HG03060 (cell line): Measurements from ENCODE around the gene VPS26C.

Experiments
- ATAC-seq: cut with Tn5 transposase; IDR thresholded peaks from one replicate; pipeline ENCODE4 v1.9.1; 2021; ENCODE audit warnings: low read depth, moderate number of reproducible peaks; ENCODE audit not compliant: unreplicated experiment

Gene VPS26C

DNA sequence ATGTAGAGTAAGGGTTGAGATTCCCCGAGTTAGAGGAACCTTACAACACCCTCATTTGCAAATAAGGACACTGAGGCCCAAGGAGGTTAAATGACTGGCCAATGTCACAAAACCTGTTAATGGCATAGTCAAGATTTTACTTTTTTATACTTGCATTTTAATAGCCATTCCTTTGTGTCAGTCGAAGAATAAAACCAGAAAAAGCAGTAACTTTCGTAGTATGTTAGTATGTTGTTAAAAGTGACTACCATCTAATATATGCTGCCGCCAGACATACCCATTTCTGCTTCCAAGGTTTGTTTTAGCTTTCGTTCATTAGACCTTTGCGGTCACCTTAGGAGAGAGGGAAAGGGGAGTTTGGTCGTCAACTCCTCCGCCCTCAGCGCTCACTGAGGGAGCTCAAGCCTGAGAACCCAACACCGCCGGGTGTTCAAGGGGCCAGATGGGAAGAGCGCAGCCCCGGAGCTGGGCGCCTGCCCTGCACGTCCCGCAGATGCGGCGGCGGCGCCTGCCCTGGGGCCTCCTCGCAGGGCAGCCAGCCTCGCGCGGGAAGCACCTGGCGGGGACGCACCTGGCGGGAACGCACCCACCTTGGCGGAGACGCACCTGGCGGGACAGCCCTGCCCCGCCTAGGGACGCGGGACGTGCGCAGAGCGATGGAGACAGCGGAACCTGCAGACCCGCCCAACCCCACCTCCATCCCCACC lies 466 bp downstream of the VPS26C start:
- ATAC-seq: no peak

DNA sequence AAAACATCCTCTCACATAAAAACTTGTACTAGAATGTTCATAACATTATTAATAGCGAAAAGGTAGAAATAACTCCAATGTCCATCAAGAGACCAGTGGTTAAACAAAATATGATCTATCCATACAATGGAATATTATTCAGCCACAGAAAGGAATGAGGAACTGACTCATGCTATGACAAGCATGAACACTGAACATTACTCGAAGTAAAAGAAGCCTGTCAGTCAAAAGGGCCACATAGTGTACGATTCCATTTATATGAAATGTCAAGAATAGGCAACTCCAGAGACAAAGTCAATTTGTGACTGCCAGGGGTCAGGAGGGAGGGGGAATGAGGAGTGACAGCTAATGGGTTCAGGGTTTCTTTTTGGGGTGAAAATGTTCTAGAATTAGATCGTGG lies 2.3 kb downstream of the VPS26C start:
- no peak for ATAC-seq

DNA sequence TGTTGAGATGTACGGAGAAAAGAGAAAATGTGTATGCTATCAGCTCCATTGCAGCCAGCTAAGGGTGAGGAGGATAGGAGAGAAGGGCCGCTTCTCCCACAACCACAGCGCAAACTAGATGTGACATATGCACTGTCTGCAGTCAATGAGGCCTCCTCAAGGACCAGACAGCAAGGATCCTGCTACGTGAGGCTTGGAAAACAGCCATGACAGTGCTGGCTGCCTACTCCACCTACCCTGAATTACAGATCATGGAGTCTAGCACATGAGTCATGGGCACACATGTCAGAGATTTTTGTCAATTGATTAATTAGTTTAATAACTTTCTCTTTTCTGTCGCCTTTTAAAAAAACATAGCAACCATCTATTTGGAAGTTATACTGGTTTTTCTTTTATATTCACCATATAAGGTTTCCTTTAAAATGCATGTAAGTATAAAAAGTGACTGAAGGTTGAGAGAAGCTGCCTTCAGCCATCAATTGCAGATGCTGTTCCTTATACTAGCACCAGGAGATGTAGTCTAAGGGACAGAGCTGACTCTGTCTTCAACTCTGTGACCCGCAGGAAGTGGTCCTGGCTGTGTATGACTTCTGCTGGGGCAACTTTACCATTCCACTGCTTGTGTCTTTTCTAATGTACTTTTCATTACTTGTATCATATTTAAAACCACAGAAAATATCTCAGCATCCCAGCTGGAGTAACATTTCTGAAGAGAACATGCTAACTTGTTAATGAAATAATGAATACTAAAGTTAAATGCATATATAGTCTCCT lies 3.1 kb downstream of the VPS26C start:
- ATAC-seq: no peak

DNA sequence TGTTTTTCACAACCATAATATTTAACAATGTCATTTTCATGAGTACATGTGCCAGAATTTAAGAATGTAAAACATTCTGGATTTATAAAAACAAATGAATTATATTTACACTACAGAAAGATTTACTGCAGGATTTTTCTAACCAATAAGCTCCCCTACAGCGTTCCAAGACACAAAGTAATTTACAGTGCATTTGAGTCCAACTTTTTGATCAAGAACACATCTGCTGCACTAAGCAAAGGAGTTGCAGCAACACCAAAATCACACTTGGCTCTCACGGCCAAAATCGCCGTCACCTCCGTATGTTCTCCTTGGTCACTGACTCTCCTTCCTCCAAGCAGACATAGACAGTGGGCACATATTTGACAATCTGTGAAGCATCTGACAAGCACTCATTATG lies 7.7 kb downstream of the VPS26C start:
- no peak for ATAC-seq

DNA sequence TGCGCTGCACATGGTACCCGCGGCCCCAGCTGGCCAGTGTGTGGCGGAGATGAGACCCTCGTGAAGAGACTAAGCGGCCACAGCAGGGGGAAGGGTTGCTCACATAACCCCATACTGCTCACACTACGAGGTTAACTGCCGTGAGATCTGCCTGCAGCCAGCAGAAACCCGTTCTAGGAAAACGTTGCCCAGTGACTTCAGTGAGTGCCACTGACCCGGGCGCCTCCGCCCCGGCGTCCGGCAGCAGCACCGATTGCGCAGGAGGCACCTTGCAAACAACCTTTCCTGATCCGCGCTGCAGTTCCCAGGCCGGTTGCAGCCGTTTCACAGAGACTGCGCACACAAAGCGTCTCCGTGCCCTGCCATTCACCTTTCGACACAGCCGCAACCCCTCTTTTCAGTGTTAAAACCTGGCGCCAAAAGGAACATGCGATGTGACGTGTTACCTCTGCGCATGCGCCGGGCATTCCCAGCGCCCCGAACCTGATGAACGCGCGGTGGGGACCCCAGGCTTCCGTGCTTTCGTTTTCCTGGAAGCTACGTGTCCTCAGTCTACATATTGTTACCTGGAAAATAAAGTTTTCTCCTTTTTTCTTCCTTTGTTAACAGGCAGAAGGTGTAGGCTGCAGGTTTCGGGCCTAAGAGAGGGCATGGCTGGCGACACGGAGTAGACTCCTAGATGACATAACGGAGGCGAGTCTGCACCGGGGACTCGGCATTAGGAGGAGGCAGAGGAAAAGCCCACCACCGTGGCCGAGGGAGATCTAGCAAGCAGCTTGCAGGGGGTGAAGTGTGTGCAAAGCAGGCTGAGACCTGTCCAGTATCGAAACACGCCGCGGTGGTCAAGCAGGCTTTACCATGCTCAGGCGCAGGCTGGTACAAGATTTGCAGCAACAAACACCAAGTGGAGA lies 8.9 kb downstream of the VPS26C start:
- peak; percentile 56 for ATAC-seq

DNA sequence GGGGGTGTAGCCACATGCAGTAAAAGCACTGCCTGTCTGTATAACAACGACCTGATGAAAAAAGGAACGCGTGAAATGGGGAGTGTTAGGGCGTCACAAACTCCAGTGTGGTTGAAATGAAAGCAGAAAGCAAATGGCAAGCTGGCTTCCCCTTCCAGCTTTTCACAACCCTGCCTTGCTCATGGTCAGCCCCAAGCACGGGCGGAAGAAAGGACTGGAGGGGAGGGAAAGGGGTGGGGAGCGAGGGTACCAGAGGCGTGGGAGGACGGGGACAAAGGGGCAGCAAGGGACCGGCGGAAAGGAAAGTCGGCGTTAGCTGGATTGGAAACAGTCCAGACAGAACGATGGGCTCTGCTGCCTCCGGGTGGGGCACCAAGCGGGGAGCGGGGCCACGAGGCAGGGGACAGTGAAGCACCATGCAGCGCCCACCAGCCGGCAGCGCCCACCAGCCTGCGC lies 9.6 kb downstream of the VPS26C start:
- ATAC-seq: no peak

DNA sequence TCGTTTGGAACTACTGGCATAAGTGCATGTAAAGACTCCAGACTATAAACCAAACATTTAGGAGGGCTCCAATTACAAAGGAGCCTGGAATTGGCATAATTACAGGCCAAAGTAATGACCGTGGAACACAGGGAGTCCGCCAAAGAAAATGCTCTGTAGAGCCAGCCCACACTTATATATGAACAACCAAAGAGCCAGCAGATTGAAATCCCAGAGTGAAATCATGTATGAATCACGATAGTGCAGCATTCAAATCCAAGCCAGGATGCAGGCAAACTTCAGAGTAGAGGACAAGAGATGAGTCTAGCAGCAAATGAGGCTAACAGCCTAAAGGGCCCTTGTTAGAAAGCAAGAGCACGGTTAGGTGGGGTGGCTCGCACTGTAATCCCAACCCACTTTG lies 13.1 kb downstream of the VPS26C start:
- no peak for ATAC-seq

DNA sequence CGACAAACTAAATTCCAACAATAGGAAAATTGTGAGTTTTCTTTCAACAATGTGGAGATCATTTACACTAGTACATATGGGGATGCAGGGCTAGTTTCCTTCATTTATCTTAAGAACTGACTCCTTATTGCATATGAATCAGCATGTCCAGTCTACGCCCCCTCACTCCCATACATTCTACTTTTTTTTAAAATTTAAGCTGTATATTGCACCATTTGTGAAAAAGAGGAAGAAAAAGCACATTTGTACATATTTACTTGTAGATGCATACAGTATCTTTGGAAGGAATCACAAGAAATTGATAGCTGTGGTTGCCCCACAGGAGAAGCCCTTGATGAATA lies 15.9 kb downstream of the VPS26C start:
- ATAC-seq: no peak

DNA sequence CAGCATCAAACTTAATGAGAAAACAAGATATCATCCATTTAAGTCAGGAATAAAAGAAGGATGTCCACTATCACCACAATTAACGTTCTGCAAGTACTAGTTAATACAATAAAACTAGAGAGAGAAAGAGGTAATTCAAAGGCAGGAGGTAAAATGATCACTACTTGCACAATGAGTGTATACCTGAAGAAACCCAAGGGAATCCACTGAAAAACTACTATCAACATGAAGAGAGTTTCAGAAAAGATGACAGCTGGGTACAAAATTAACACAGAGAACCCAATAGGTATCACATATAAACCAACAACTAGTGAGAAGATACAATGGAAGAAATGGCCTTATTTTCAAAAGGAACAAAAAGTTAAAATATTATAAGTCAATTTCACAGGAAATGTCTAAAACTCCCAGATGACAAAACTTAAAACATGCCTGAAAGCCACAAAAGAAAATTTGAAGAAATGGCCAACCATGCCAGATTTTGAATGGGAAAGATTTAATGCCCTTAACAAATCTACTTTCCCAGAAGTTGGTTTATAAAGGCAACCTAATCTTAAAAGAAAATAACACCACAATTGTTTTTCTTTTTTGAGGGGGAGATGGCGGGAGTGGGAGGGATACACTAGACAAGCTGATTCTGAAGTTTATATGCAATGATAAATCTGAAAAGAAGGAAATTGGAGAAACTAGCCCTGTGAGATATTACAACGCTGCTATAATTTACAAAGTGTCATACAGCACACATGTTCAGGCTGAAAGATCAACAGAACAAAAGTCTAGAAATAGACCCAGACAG lies 17.8 kb downstream of the VPS26C start:
- no peak for ATAC-seq

DNA sequence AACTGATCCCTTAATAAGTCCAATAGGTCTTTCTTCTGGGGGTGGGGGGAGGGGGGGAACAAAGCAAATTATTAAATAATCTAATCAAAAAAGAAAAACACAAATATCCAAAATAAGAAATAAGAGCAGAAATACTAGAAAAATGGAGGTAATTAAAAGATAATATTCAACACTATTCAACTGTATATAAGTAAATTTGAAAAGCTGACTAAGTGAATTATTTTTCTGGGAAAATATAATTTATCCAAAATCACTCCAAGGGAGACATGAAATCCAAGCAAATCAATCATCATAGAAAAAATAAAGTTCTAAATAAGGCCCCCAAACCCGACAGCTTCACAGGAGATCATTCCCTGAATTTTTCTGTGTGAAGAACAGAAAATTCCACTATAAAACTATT lies 18.8 kb downstream of the VPS26C start:
- no peak for ATAC-seq

DNA sequence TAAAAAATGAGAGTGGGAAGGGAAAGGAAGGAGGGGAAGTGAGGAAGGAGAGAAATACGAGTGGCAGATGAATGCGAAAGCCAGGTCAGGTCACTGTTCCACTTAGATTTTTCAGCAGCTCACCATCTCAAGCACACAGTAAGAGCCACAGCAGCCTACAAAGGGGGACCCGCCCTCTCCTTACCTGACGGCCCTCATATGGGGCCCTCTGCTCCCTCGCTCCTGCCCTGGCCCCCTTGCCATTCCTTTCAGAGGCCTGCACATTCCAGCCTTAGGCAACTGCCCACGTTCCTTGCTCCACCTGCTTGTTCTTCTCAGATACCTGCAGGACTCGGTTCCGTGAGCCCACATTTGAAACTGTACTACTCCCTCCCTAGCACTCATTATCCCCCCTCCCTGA lies 22.0 kb downstream of the VPS26C start:
- ATAC-seq: no peak

DNA sequence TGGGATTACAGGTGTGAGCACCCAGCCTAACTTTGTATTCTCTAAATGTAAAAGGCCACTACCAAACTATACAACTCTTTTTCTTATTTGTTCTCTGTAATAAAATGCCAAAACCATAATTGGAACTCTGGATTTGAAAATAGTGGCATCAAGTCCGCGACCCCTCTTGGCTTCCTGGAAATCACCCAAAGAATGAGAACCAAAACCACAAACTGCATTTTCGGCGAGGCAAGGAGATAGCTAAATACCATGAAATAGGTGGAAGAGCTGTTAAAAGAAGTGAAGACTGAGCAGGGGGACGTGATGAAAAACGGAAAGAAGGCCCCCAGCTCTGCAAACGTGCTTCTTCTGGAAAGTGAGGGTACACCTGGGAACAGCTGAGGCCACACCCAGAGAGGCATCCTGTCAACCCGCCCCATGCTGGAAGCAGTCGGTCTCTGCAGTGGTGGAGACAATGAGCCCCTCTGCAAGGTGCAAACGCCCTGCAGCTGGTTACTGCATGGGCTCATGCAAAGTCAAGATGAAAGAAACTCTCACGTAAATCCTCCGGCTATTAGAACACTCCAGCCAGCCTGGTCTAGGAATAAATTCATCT lies 22.5 kb downstream of the VPS26C start:
- no peak for ATAC-seq

DNA sequence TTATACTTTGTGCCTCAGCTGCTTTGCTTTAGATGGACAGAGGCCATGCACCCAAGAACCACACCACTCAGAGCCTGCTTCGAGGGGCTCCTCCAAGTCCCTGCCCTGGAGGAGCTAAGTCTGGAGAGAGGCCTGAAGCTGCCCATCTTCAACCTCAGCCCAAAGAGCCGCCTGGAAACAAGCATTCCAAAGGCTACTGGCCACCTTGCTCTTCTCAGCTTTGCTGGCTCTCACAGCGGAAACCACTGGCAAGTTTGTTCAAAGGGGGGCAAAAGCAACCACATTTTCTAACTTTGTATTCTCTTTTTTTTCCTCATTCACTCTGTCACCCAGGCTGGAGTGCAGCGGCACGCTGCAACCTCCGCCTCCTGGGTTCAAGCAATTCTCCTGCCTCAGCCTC lies 23.2 kb downstream of the VPS26C start:
- ATAC-seq: no peak

DNA sequence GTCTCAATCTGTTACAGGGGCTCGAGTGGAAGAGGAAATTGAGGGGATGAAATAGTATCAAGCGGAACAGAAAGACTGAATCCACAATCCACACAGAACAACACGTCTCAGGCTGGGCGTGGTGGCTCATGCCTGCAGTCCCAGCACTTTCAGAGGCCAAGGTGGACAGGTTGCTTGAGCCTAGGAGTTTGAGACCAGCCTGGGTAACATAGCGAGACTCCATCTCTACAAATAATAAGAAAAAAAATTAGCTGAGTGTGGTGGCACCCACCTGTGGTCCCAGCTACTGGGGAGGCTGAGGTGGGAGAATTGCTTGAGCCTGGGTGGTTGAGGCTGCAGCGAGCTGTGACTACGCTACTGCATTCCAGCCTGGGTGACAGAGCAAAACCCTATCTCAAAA lies 25.7 kb downstream of the VPS26C start:
- no peak for ATAC-seq

DNA sequence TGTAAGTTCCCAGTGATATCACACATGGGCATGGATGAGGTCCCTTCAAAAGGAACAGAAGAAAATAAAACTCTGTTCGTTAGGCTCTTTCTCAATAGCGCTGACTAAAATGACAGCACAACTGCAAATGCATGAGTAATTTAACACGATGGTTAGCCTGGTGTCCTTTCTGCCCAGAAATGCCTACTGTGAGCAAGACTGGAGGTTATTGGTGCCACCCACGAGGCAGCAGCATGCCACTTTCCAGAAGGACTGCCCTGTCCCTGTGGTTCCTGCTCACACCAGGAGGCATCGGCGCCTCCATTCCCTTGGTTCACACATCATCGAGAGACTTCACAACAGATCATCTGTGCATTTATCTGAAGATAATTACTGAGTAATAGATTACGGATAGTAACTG lies 26.2 kb downstream of the VPS26C start:
- no peak for ATAC-seq

DNA sequence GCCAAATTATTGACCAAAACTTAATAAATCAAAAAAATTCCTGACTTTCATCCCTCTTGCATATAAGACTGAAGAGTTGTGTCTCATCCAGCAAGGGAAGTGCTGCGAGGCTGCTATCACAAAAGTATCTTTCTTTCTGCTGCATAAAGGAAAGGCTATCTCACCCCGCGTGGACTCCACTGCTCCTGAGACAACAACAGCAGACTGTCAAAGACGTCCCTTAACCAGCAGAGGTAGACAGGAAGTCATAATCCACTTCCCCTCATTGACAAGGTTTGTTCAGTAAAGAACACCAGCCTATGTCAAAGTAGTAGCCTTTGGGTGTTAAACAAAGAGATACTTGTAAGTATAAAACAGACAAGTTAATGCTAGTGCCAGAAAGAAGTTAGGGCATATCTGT lies 29.4 kb downstream of the VPS26C start:
- ATAC-seq: no peak

DNA sequence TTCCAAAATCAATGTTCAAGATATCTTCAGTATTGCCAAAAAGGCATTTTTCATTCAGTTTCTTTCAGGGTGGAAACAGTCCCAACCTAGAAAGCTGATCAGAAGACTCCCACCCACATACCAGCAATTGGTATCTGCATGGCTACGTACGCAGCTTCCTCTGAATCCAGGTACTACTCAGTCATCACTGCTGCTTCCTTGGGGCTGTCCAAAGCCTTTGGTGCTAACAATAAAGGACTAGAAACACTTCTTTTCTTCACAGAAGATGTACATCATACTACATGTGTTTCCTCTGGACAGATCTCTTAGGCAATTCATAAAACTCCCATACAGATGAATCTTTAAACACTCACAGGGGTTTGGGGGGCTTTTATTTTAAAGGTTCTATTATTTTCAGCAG lies 29.8 kb downstream of the VPS26C start:
- no peak for ATAC-seq

DNA sequence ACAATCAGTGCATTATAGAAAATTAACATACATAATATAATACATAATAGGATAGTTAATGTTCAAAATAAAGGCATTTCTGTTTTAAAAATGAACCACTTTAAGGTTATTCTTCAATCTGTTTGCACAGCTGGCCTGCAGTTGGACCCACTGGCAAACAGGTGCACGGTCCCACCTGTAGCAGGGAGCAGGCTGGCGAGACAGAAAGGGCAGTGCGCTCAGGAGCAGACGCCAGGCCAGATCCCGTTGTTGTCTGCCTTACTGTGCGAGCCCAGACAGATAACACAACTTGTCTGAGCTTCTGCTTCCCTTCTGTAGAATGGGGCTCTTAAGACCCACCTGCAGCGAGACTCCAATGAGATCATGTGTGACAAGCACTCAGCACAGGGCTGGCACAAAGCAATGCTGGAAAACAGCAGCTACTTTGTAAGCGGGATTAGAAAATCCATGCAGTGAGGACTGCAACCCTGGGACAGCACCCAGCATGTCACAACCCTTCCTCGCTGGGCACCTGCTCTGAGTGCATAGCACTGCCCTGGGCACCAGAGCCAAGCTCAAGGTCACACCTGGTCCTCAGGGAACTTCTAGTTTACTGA lies 33.5 kb downstream of the VPS26C start:
- ATAC-seq: no peak

DNA sequence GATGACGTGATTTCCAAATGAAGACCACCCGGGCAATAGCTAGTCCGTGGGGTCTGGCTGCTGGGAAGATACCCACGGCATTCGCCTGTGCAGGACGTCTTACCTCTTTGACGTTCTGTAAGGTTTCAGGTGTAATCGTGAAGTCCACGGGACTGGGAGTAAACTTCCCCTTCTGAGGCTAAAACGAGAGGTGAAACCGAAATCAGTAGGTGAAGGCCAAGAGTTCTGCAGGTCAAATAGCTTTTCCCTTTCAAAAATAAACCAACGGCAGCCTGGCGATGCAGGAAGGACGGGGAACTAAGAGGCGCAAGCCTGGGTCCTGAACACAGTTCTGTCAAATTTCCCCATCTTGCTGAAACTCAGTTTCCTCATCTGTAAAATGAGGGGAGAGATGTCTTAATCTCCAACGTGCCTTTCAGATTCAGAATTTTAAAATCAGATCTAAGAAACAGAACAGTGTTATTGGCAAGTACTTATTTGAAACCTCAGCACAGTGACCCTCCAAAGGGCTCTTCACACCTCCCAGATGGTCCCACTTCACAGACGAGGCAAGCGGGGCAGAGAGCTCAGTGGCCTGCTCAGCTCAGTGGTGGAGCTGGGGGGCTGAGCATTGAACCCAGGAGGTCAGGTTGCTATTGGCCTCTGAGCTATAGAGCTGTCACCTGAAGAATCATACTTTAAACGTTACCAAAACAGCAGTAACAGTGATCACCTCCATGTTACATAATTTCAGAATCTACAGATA lies 34.7 kb downstream of the VPS26C start:
- ATAC-seq: no peak
